Stimulated activated CD8-positive, alpha-beta memory T cell treated with anti-CD3 and anti-CD28 coated beads, Interleukin-12 subunit alpha, Interleukin-12 subunit beta, amount 100 ng/mL, for 4 hours (primary cell): ENCODE measurements around the gene PADI2.
A peak's percentile ranks its signal among the peaks of the same experiment; 100 is the strongest.

Experiments used
- DNase-seq: peaks from one replicate; pipeline ENCODE4 v3.0.0-alpha.2; 2020; ENCODE audit warnings: low read depth

The PADI2 gene

GRCh38 chr1:17053685-17054410 is 65.4 kb downstream of the PADI2 start, which contains the start of gene SDHB:
TSS of gene SDHB (minus strand) at chr1:17054032. CDS start at chr1:17054019, 13 bp downstream.
- DNase-seq, result peak; percentile 99

GRCh38 chr1:17053086-17053684 is 66.1 kb downstream of the PADI2 start:
- no peak for DNase-seq

- DNase-seq, result no peak
These were observed 66.6 kb downstream of the PADI2 start for GRCh38 chr1:17052641-17053040.

- no peak for DNase-seq
These were observed 67.2 kb downstream of the PADI2 start for GRCh38 chr1:17052038-17052437.

- no peak for DNase-seq
These were observed 71.3 kb downstream of the PADI2 start for GRCh38 chr1:17047924-17048323.

- DNase-seq, result no peak
These were observed 73.0 kb downstream of the PADI2 start for GRCh38 chr1:17046334-17046657.

- DNase-seq, result no peak
These were observed 73.5 kb downstream of the PADI2 start for GRCh38 chr1:17045634-17046333.

GRCh38 chr1:17045150-17045549 is 74.1 kb downstream of the PADI2 start:
- DNase-seq, result no peak

- no peak for DNase-seq
These were observed 75.6 kb downstream of the PADI2 start for GRCh38 chr1:17043676-17044075.

GRCh38 chr1:17040135-17040534 is 79.1 kb downstream of the PADI2 start:
- DNase-seq, result no peak

- DNase-seq, result no peak
These were observed 79.7 kb downstream of the PADI2 start for GRCh38 chr1:17039522-17039921.

- no peak for DNase-seq
These were observed 85.8 kb downstream of the PADI2 start for GRCh38 chr1:17033481-17033880.

- DNase-seq, result no peak
These were observed 86.5 kb downstream of the PADI2 start for GRCh38 chr1:17032741-17033140.

- DNase-seq, result no peak
These were observed 87.8 kb downstream of the PADI2 start for GRCh38 chr1:17031436-17031835.

GRCh38 chr1:17030206-17030605 is 89.0 kb downstream of the PADI2 start:
- DNase-seq, result no peak

- DNase-seq, result no peak
These were observed 90.5 kb downstream of the PADI2 start for GRCh38 chr1:17028662-17029188.

GRCh38 chr1:17027900-17028299 is 91.4 kb downstream of the PADI2 start:
- no peak for DNase-seq

- DNase-seq, result no peak
These were observed 91.8 kb downstream of the PADI2 start for GRCh38 chr1:17027403-17027802.

GRCh38 chr1:17024721-17025120 is 94.5 kb downstream of the PADI2 start:
- DNase-seq, result no peak

- DNase-seq, result no peak
These were observed 95.7 kb downstream of the PADI2 start for GRCh38 chr1:17023573-17023972.

GRCh38 chr1:17023102-17023501 is 96.1 kb downstream of the PADI2 start:
- DNase-seq, result no peak

- DNase-seq, result no peak
These were observed 97.4 kb downstream of the PADI2 start for GRCh38 chr1:17021896-17022295.

- no peak for DNase-seq
These were observed 98.7 kb downstream of the PADI2 start for GRCh38 chr1:17020502-17020901.
